HEK293T (cell line): Measurements from ENCODE around the gene ARPC4.
"Not testable (repeated sequence)": the region's sequence is repeated elsewhere in the genome, so short reads cannot be mapped to it uniquely, and the experiment has no call there.

Source experiments
- CTCF ChIA-PET: fragments of 350-600 bp; formaldehyde crosslinking; extraction: SDS; loops from one replicate; lab custom pipeline; 2021; ENCODE audit warnings: antibody characterized with exemption, inconsistent platforms; lab: Yijun Ruan, JAX
- POLR2A ChIA-PET: fragments of 350-600 bp; formaldehyde crosslinking; extraction: SDS; loops from one replicate; lab custom pipeline; 2020; ENCODE audit warnings: antibody characterized with exemption, inconsistent platforms; lab: Yijun Ruan, JAX
- DNase-seq: peaks from one replicate; pipeline ENCODE4 v3.0.0; 2012; ENCODE audit warnings: mixed read lengths; ENCODE audit errors: extremely low spot score
- ARNT ChIP-seq: fragments of 450-650 bp; IDR thresholded peaks from 2 replicates; pipeline ENCODE4 v1.6.1; 2017; ENCODE audit warnings: mild to moderate bottlenecking
- ELF4 ChIP-seq: fragments of 450-650 bp; IDR thresholded peaks from 2 replicates; pipeline ENCODE4 v1.6.1; 2017; ENCODE audit warnings: antibody characterized with exemption
- FOXA1 ChIP-seq: fragments of 450-650 bp; IDR thresholded peaks from 2 replicates; pipeline ENCODE4 v1.6.1; 2016; ENCODE audit warnings: mild to moderate bottlenecking
- FOXK2 ChIP-seq: fragments of 450-650 bp; IDR thresholded peaks from 2 replicates; pipeline ENCODE4 v1.6.1; 2016; ENCODE audit warnings: mild to moderate bottlenecking
- FOXM1 ChIP-seq: fragments of 450-650 bp; IDR thresholded peaks from 2 replicates; pipeline ENCODE4 v1.6.1; 2017; ENCODE audit warnings: mild to moderate bottlenecking, borderline replicate concordance
- HDGF ChIP-seq: fragments of 450-650 bp; IDR thresholded peaks from 2 replicates; pipeline ENCODE4 v1.6.1; 2017; ENCODE audit warnings: antibody characterized with exemption, borderline replicate concordance
- L3MBTL2 ChIP-seq: fragments of 450-650 bp; conservative IDR thresholded peaks from 2 replicates; pipeline ENCODE4 v1.6.1; 2016; ENCODE audit warnings: mild to moderate bottlenecking
- LEF1 ChIP-seq: fragments of 450-650 bp; IDR thresholded peaks from 2 replicates; pipeline ENCODE4 v1.6.1; 2017; ENCODE audit warnings: mild to moderate bottlenecking, borderline replicate concordance
- NFRKB ChIP-seq: fragments of 450-650 bp; IDR thresholded peaks from 2 replicates; pipeline ENCODE4 v1.6.1; 2016; ENCODE audit warnings: mild to moderate bottlenecking, moderate library complexity
- SP1 ChIP-seq: fragments of 450-650 bp; IDR thresholded peaks from 2 replicates; pipeline ENCODE4 v1.6.1; 2017
- SUZ12 ChIP-seq: fragments of 450-650 bp; IDR thresholded peaks from 2 replicates; pipeline ENCODE4 v1.6.1; 2016; ENCODE audit warnings: mild to moderate bottlenecking
- TARDBP ChIP-seq: fragments of 450-650 bp; IDR thresholded peaks from 2 replicates; pipeline ENCODE4 v1.6.1; 2016
- ZNF384 ChIP-seq: fragments of 450-650 bp; IDR thresholded peaks from 2 replicates; pipeline ENCODE4 v1.6.1; 2016

The ARPC4 gene

GRCh38 chr3:9852528-9852927 lies 59.6 kb downstream of the ARPC4 start:
- ChIA-PET CTCF (no interaction called here), POLR2A (no interaction called here)
- TF ChIP-seq ARNT = no peak
- DNase-seq = no peak

DNA sequence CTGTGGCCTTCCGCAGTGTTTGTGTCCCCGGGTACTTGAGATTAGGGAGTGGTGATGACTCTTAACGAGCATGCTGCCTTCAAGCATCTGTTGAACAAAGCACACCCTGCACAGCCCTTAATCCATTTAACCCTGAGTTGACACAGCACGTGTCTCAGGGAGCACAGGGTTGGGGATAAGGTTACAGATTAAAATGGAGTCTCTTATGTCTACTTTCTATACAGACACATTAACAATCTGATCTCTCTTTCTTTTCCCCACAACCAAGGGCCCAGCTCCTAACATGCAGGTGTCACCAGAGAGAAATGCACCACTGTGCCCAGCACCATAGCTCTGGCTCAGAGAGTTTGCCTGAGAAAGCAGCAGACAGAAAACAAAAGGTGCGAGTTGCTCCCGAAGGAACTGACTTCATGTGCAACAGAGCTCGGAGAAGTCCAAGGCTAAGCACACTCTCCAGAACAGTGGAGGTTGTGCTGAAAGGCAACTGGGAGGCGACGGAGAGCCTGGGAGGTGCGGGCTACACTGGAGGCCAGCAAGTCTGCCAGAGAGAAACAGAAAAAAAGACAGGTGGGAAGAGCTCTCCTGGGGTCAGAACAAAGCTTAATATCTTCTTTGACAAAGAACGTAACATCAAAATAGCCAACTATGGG lies 61.5 kb downstream of the ARPC4 start:
- ChIA-PET POLR2A (interaction anchor here (0.6 kb wide), 1 partner anchor 259 kb away, joined by 3 read pairs; no protein-coding TSS in a partner anchor), CTCF (interaction anchor here (0.6 kb wide), 1 partner anchor 15 kb away, joined by 3 read pairs; no protein-coding TSS in a partner anchor)
- not testable (repeated sequence) for DNase-seq

GRCh38 chr3:9855594-9855993 lies 62.7 kb downstream of the ARPC4 start:
- POLR2A ChIA-PET = no interaction called here
- CTCF ChIA-PET = no interaction called here
- TF ChIP-seq ARNT (no peak), ZNF384 (no peak), FOXM1 (no peak), LEF1 (no peak), SUZ12 (no peak), HDGF (no peak), NFRKB (no peak), FOXK2 (no peak), TARDBP (no peak), SP1 (no peak), FOXA1 (no peak), L3MBTL2 (no peak), ELF4 (no peak)
- DNase-seq = no peak
